HG02852 (cell line): ENCODE data around the gene GALNS.

Source experiments
- ATAC-seq: cut with Tn5 transposase; IDR thresholded peaks from one replicate; pipeline ENCODE4 v1.9.1; 2021; ENCODE audit warnings: mild to moderate bottlenecking, moderate library complexity; ENCODE audit not compliant: unreplicated experiment

Gene GALNS

DNA sequence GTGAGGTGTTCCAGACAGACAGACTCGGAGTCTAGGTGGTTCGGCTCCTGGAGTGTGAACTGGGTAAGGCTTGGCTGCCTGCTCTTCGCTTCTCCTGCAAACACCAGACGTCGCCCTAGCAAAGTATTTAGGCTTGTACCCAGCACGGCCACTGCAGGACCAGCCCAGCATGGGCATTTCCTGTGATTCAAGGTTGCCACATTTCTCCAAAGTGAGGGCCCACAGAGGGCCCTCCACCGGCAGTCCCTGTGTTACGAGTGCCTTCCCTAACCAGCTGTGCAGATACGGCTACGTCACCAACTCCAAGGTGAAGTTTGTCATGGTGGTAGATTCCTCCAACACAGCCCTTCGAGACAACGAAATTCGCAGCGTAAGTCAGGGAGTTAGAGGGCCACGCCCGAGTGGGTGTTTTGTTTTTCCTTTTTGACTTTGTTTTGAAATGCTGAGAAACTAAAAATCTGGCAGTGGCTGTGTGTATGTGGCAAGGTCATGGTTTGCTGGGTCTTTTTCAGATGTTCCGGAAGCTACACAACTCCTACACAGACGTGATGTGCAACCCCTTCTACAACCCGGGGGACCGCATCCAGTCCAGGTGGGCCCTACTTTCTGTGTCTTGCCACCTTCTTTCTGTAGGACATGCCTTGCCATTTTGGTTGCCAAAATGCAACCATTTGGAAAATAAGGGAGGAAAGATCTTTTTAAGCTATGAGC, 2.8 kb upstream of the GALNS start:
- no peak for ATAC-seq

GRCh38 chr16:88857728-88858339, 1.1 kb upstream of the GALNS start:
- ATAC-seq: no peak

- ATAC-seq: no peak
Measured at GRCh38 chr16:88856122-88856827, 472 bp downstream of the GALNS start.

- no peak for ATAC-seq
Measured at GRCh38 chr16:88855736-88856121, 1.0 kb downstream of the GALNS start.

GRCh38 chr16:88855176-88855575, 1.6 kb downstream of the GALNS start:
- no peak for ATAC-seq

DNA sequence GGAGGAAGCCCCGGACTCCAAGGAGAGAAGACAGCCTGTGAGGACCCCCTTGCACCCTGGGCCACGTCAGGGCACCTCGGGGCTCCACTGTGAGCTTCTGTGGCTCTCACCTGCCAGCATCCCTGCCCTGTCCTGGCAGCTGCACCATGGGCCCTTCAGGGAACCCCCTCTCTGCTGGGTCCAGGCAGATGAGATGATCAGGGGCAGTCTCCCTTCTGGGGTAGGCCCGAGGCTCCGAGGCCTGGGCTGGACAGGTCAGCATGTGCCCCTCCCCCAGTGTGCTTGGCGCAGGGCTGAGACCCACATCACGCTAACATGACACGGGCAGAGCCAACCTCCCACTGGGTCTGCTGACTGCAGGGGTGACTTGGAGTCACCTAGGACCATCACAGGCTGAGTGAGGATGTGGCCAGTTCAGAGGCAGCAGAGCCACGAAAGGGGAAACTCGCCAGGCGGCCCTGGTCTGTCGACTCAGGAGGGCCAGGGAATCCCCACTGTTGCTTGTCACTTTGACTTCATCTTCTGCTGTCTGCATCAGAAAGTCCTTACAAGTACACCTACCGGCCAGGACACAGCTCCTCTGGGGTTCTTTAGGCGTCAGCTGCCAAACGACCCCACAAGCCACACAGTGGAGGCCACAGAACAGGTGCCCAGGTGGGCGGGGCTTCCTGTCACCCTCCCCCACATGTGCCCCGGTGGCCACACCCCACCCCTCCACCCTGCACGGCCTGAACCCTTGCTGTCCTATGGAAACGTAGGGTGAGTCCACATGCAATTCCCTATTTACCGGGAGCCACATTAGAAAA, 2.2 kb downstream of the GALNS start:
- no peak for ATAC-seq

DNA sequence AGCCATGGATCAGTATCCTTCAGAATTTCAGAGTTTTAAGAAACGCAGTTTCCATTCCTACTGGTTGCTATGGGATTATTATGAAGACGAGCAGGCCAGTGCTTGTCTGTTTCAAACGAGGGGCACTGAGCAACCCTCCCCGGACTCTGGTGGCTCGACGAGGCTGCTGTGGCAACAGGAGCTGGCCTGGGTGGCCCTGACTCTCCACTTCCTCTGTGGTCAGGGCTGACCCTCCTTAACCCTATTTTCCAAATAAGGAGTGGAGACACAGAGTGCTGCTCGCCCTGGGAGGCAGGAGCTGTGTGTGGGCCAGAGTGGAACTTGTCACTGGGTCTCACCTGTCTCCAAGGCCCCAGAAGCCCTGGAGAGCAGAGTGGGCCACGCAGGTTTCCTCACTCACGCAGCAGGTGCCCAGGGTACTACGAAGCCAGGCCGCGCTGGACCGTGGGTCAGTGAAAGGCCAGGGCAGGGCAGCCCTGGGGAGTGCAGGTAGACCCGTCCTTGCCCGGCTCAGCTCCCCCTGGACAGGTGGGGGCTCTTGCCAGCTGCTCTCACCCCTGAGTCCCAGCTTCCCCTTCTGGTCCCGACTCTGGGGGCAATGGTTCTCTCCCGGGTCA, 3.3 kb downstream of the GALNS start:
- no peak for ATAC-seq

DNA sequence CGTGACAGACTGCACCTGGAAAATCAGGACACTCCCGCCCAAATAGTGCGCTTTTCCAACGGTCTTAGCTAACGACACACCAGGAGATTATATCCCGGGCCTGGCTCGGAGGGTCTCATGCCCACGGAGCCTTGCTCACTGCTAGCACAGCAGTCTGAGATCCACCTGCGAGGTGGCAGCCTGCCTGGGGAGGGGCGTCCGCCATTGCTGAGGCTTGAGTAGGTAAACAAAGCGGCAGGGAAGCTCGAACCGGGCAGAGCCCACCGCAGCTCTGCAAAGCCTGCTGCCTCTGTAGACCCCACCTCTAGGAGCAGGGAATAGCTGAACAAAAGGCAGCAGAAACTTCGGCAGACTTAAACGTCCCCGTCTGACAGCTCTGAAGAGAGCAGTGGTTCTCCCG, 5.1 kb downstream of the GALNS start:
- ATAC-seq: no peak

GRCh38 chr16:88850531-88851199, 6.1 kb downstream of the GALNS start:
- ATAC-seq: no peak

- ATAC-seq: no peak
Measured at GRCh38 chr16:88848557-88848956, 8.2 kb downstream of the GALNS start.

DNA sequence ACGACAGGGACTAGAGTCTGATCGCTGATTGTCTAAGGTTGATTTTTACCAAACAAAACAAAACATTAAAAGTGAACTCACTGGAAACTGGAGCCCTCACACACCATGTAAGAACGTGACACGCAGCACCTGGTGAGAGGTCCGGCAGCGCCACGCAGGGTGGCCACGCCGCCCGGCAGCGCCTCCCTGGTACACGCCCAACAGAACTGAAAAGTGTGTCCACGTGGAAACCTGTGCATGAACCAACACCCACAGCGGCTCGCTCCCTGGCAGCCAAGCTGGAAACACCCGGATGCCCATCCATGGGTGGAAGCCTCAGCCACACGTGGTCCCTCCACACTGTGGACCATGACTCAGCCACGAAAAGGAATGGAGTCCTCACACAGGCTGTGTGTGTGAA, 9.1 kb downstream of the GALNS start:
- ATAC-seq: no peak

DNA sequence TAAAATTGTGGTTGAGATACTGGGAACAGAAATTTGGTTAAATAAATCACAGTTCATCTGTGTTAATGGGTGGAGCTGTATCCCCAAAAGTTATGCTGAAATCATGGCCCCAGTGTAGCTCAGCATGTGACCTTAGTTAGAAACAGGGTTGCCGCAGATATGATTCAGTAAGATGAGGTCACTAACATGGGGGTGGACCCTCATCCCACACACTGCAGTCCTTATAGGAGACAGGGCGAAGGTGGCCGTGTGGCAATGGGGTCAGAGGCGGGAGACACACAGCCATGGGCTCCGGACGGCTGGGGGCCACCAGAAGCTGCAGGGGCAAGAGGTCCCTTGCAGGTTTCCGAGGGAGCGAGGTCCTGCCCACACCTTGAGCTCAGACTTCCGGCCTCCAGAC, 10.7 kb downstream of the GALNS start:
- no peak for ATAC-seq

- no peak for ATAC-seq
Measured at GRCh38 chr16:88844419-88845036, 12.2 kb downstream of the GALNS start.

GRCh38 chr16:88843256-88843655, 13.5 kb downstream of the GALNS start:
- ATAC-seq: no peak

DNA sequence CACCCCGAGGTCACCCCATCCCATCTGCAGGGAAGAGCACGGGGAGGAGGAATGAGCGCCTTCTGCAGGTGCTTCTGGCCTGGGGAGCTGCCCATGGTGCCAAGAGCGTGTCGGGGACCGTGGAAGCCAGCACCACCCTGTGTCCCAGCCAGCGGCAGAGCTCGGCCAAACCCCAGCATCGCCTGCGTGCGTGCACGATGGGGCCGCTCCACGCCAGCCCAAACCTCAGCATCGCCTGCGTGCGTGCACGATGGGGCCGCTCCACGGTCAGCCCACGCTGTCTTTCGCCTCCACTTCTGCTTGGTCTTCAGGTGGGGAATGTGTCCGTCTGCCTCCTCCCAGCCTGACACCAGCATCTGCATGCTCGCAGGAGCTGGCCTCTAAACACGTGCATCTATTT, 13.9 kb downstream of the GALNS start:
- no peak for ATAC-seq

DNA sequence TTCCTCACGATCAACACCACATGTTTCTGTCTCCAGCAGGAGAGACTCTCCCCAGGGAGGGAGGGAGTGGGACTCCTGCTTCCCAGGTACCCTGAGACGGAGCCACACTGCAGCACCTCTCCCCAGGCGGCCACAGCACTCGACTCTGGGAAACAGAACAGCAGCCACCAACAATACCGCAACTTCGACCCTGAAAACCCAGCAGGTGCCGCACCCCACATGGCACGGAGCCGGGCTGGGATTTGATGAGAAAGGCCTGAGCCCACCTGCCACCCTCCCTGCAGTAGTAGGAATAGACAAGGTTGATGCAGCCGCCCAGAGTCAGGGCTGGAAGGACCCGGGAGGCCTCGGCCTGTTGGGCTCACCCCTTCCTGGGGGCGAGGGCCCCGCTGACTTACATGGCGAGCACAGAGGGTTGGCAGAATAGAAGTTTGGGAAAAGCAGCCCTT, 14.4 kb downstream of the GALNS start:
- ATAC-seq: no peak

- ATAC-seq: no peak
Measured at GRCh38 chr16:88841521-88842307, 15.0 kb downstream of the GALNS start.

- no peak for ATAC-seq
Measured at GRCh38 chr16:88840600-88841215, 16.0 kb downstream of the GALNS start.
